ENCODE measurements around the gene ZBTB16. TPM values are rescaled to one million over a fixed set of nuclear protein-coding genes. Genes with fewer than 3 reads are reported as not detected.

The ZBTB16 gene
- polyA plus RNA-seq, 3 donors: 4.1 to 12.3 (median 8.3) TPM

DNA sequence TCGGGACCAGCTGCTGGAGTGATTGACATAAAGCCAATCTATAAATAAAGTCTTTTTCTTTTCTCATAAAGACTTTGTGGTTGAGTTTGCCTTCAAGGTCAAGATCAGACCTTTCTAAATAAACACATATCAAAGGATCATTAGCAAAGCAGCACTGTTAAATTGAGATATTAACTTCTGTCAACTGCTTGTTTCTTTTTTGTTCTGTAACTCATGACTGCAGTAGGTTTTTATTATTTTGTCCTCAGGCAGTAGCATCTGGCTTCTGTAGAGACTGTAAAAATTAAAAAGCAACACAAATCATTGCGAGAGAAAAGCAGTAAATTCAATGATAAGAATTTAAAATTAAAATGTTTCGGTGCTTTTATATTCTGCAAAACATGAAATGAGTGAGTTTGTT, 159.0 kb downstream of the ZBTB16 start:
- Histone ChIP-seq H3K36me3 (replicated peaks in 1 of 2; ENCODE audit: control insufficient read depth in 1 of 2, insufficient read depth in 2 of 2, low read length in 2 of 2) (no peaks in the 10 kb centered on the region), H3K4me3 (replicated peaks in 1 of 3; ENCODE audit: low read depth in 2 of 3, low read length in 3 of 3) (no peak overlapping the region), H3K27me3 (ENCODE audit: control insufficient read depth in 2 of 2, insufficient read depth in 2 of 2, low read length in 2 of 2) (no peaks in the 10 kb centered on the region), H3K4me2 (replicated peaks; ENCODE audit: extremely low read depth, low read length, poor library complexity, severe bottlenecking) (no peak overlapping the region), H4K20me1 (ENCODE audit: insufficient read depth, low read length) (peaks cover 35% of the 10 kb centered on the region), H2AFZ (ENCODE audit: insufficient read depth, low read depth, low read length, poor library complexity, severe bottlenecking) (no peak overlapping the region), H3K9ac (ENCODE audit: insufficient read depth, low read length, poor library complexity, severe bottlenecking) (no peak overlapping the region), H3K79me2 (ENCODE audit: insufficient read depth, low read length) (no peaks in the 10 kb centered on the region), H3K4me1 (ENCODE audit: control insufficient read depth in 1 of 2, insufficient read depth in 2 of 2, low read length in 2 of 2) (no peaks in the 10 kb centered on the region), H3K27ac (ENCODE audit: low read depth in 1 of 2, low read length in 2 of 2) (no peak overlapping the region), H3K9me3 (replicated peaks in 1 of 2; ENCODE audit: control insufficient read depth in 1 of 2, insufficient read depth in 1 of 2, low read length in 2 of 2) (no peaks in the 10 kb centered on the region)
- peaks cover 0 to 2% (median 0%) of the 10 kb centered on the region in 7 donors for H3K9me3 Mint-ChIP-seq
- no peaks in the 10 kb centered on the region for H3K36me3 Mint-ChIP-seq
- peaks cover 10% of the 10 kb centered on the region for H3K4me1 Mint-ChIP-seq
- H3K27me3 Mint-ChIP-seq (ENCODE audit: low read depth in 3 of 3): peaks cover 0 to 1% (median 0%) of the 10 kb centered on the region in 3 donors
- H3K4me3 Mint-ChIP-seq: no peak overlapping the region
- intact Hi-C loops (cut with micrococcal nuclease): no loop called here
- WGBS (ENCODE audit: insufficient coverage): no CpG with 5 or more reads among the region's 3 CpGs
- TF ChIP-seq, protein P1, sequence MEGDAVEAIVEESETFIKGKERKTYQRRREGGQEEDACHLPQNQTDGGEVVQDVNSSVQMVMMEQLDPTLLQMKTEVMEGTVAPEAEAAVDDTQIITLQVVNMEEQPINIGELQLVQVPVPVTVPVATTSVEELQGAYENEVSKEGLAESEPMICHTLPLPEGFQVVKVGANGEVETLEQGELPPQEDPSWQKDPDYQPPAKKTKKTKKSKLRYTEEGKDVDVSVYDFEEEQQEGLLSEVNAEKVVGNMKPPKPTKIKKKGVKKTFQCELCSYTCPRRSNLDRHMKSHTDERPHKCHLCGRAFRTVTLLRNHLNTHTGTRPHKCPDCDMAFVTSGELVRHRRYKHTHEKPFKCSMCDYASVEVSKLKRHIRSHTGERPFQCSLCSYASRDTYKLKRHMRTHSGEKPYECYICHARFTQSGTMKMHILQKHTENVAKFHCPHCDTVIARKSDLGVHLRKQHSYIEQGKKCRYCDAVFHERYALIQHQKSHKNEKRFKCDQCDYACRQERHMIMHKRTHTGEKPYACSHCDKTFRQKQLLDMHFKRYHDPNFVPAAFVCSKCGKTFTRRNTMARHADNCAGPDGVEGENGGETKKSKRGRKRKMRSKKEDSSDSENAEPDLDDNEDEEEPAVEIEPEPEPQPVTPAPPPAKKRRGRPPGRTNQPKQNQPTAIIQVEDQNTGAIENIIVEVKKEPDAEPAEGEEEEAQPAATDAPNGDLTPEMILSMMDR (IDR thresholded peaks at IDR 0.05): no peak
- no peak for DNase-seq
- H3K27ac Mint-ChIP-seq: peak overlapping the region in 2 of 7 donors; percentile 30 to 52

DNA sequence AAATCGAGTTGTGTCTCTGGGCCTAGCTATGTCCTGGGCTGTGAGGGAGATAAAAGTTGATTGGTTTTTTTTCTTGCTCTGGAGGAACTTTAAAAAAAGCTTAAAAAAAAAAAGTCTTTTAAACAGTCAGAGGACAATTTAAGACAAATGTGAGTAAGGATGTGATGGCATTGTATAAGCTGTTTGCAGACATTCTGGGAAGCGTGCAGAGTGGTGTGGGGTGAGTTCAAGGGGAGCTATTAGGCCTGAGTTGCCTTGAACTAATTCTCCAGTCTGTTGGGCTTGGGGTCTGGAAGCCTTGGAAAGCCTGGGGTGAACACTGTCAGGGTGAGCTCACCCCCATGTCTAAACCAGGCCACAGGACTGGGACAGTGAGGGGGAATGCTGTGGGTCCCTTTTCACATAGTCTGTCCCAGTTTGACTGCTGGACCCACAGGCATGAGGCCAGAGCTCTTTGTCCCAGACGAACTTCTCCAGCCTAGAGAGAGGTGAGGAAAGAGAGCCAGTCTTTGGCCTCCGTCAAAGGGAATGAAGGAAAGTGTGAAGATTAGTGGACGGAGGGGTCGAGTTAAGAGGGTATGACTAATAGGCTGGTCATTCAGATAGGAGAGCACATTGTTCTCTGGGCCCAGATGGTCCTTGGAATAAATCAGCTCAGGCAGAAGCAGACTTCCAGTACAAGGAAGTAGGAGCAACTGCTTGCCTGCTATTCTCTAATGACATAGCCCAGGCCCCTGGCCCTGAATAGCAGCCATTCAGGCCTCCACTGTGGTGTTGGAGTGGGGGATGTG, 160.2 kb downstream of the ZBTB16 start:
- Histone ChIP-seq H3K4me3 (replicated peaks in 1 of 3; ENCODE audit: low read depth in 2 of 3, low read length in 3 of 3) (no peak overlapping the region), H3K27me3 (ENCODE audit: control insufficient read depth in 2 of 2, insufficient read depth in 2 of 2, low read length in 2 of 2) (no peaks in the 10 kb centered on the region), H4K20me1 (ENCODE audit: insufficient read depth, low read length) (peaks cover 34% of the 10 kb centered on the region), H3K9ac (ENCODE audit: insufficient read depth, low read length, poor library complexity, severe bottlenecking) (no peak overlapping the region), H3K27ac (ENCODE audit: low read depth in 1 of 2, low read length in 2 of 2) (no peak overlapping the region), H3K36me3 (replicated peaks in 1 of 2; ENCODE audit: control insufficient read depth in 1 of 2, insufficient read depth in 2 of 2, low read length in 2 of 2) (no peaks in the 10 kb centered on the region), H3K9me3 (replicated peaks in 1 of 2; ENCODE audit: control insufficient read depth in 1 of 2, insufficient read depth in 1 of 2, low read length in 2 of 2) (no peaks in the 10 kb centered on the region), H3K4me2 (replicated peaks; ENCODE audit: extremely low read depth, low read length, poor library complexity, severe bottlenecking) (no peak overlapping the region), H3K4me1 (ENCODE audit: control insufficient read depth in 1 of 2, insufficient read depth in 2 of 2, low read length in 2 of 2) (no peaks in the 10 kb centered on the region), H2AFZ (ENCODE audit: insufficient read depth, low read depth, low read length, poor library complexity, severe bottlenecking) (no peak overlapping the region), H3K79me2 (ENCODE audit: insufficient read depth, low read length) (no peaks in the 10 kb centered on the region)
- peaks cover 10% of the 10 kb centered on the region for H3K4me1 Mint-ChIP-seq
- WGBS (ENCODE audit: insufficient coverage): 78% methylated on average over 5 of the region's 6 CpGs
- H3K9me3 Mint-ChIP-seq: peaks cover 0 to 2% (median 0%) of the 10 kb centered on the region in 7 donors
- intact Hi-C loops (cut with micrococcal nuclease): no loop called here
- H3K27me3 Mint-ChIP-seq (ENCODE audit: low read depth in 3 of 3): peaks cover 0 to 1% (median 0%) of the 10 kb centered on the region in 3 donors
- H3K4me3 Mint-ChIP-seq: no peak overlapping the region
- no peak for DNase-seq
- H3K27ac Mint-ChIP-seq: no peak overlapping the region
- TF ChIP-seq, protein P1 (IDR thresholded peaks at IDR 0.05): no peak
- no peaks in the 10 kb centered on the region for H3K36me3 Mint-ChIP-seq
